H9 (cell line): Measurements from ENCODE around the gene PDLIM3. TPM values are rescaled to one million over a fixed set of nuclear protein-coding genes. Genes with fewer than 3 reads are reported as not detected.

Experiments
- DNase-seq: peaks from one replicate; pipeline ENCODE4 v3.0.0-alpha.2; 2017
- H2AFZ ChIP-seq: one replicate; pipeline ENCODE4 v1.6.1; 2013; ENCODE audit warnings: mild to moderate bottlenecking, low read length, control low read depth, moderate library complexity
- H2AK5ac ChIP-seq: 2 replicates; pipeline ENCODE4 v1.6.1; 2013; ENCODE audit warnings: low read length, control low read depth, mixed read lengths; ENCODE audit not compliant: insufficient read length
- H2BK120ac ChIP-seq: one replicate; pipeline ENCODE4 v1.6.1; 2013; ENCODE audit warnings: low read depth, mild to moderate bottlenecking, low read length, control low read depth, inconsistent platforms; ENCODE audit not compliant: poor library complexity, severe bottlenecking
- H2BK12ac ChIP-seq: 2 replicates; pipeline ENCODE4 v1.6.1; 2013; ENCODE audit warnings: low read length, control low read depth, mixed read lengths, low read depth; ENCODE audit not compliant: insufficient read length
- H2BK15ac ChIP-seq: 2 replicates; pipeline ENCODE4 v1.6.1; 2013; ENCODE audit warnings: low read depth, low read length, control low read depth
- H2BK20ac ChIP-seq: one replicate; pipeline ENCODE4 v1.6.1; 2013; ENCODE audit warnings: low read depth, mild to moderate bottlenecking, low read length, control low read depth, inconsistent platforms; ENCODE audit not compliant: poor library complexity, severe bottlenecking
- H2BK5ac ChIP-seq: 2 replicates; pipeline ENCODE4 v1.6.1; 2013; ENCODE audit warnings: low read length, control low read depth, mixed read lengths; ENCODE audit not compliant: insufficient read length
- H3K14ac ChIP-seq: 2 replicates; pipeline ENCODE4 v1.6.1; 2013; ENCODE audit warnings: low read length, control low read depth; ENCODE audit not compliant: insufficient read depth
- H3K18ac ChIP-seq: 2 replicates; pipeline ENCODE4 v1.6.1; 2013; ENCODE audit warnings: low read depth, mild to moderate bottlenecking, mixed read lengths, low read length, control low read depth; ENCODE audit not compliant: insufficient read length
- H3K23ac ChIP-seq: 2 replicates; pipeline ENCODE4 v1.6.1; 2013; ENCODE audit warnings: low read length, control low read depth, mixed read lengths, low read depth; ENCODE audit not compliant: insufficient read length
- H3K23me2 ChIP-seq: 2 replicates; pipeline ENCODE4 v1.6.1; 2013; ENCODE audit warnings: low read depth, mild to moderate bottlenecking, mixed read lengths, low read length, control low read depth; ENCODE audit not compliant: insufficient read length, poor library complexity, severe bottlenecking
- H3K27ac ChIP-seq: 2 replicates; pipeline ENCODE4 v1.5.1; 2013; ENCODE audit warnings: low read length, control low read depth, mixed read lengths, low read depth; ENCODE audit not compliant: insufficient read length
- H3K27me3 ChIP-seq: 2 replicates; pipeline ENCODE4 v1.6.1; 2013; ENCODE audit warnings: low read length, control low read depth, inconsistent platforms; ENCODE audit not compliant: insufficient read depth
- H3K4ac ChIP-seq: 2 replicates; pipeline ENCODE4 v1.6.1; 2013; ENCODE audit warnings: low read depth, mild to moderate bottlenecking, control low read depth, inconsistent platforms, low read length, moderate library complexity
- H3K4me1 ChIP-seq: 2 replicates; pipeline ENCODE4 v1.6.1; 2013; ENCODE audit warnings: low read length, control low read depth, inconsistent platforms; ENCODE audit not compliant: insufficient read depth
- H3K4me2 ChIP-seq: 2 replicates; pipeline ENCODE4 v1.6.1; 2013; ENCODE audit warnings: low read length, control low read depth, mixed read lengths; ENCODE audit not compliant: insufficient read length, insufficient read depth
- H3K56ac ChIP-seq: 2 replicates; pipeline ENCODE4 v1.6.1; 2013; ENCODE audit warnings: low read depth, mild to moderate bottlenecking, mixed read lengths, low read length, control low read depth; ENCODE audit not compliant: insufficient read length
- H3K79me1 ChIP-seq: 2 replicates; pipeline ENCODE4 v1.6.1; 2013; ENCODE audit warnings: low read depth, mild to moderate bottlenecking, moderate library complexity, low read length, control low read depth, inconsistent platforms; ENCODE audit not compliant: insufficient read depth, poor library complexity, severe bottlenecking
- H3K79me2 ChIP-seq: 2 replicates; pipeline ENCODE4 v1.6.1; 2013; ENCODE audit warnings: low read length, control low read depth, inconsistent platforms; ENCODE audit not compliant: insufficient read depth
- H3K9ac ChIP-seq: 2 replicates; pipeline ENCODE4 v1.6.1; 2013; ENCODE audit warnings: low read length, control low read depth, mixed read lengths; ENCODE audit not compliant: insufficient read length; ENCODE audit errors: extremely low read depth
- H3K9me3 ChIP-seq: one replicate; pipeline ENCODE4 v1.6.1; 2013; ENCODE audit warnings: low read depth, low read length, inconsistent platforms; ENCODE audit not compliant: control insufficient read depth
- H3T11ph ChIP-seq: one replicate; pipeline ENCODE4 v1.6.1; 2013; ENCODE audit warnings: mild to moderate bottlenecking, low read length, control low read depth, inconsistent platforms
- H4K20me1 ChIP-seq: one replicate; pipeline ENCODE4 v1.6.1; 2013; ENCODE audit not compliant: control insufficient read depth, insufficient read length, insufficient read depth
- H4K5ac ChIP-seq: 2 replicates; pipeline ENCODE4 v1.6.1; 2013; ENCODE audit warnings: low read depth, mild to moderate bottlenecking, mixed read lengths, low read length, control low read depth; ENCODE audit not compliant: insufficient read length
- H4K8ac ChIP-seq: replicated peaks from 2 replicates; pipeline ENCODE4 v1.6.1; 2013; ENCODE audit warnings: low read length, control low read depth, mixed read lengths, low read depth; ENCODE audit not compliant: insufficient read length
- H4K91ac ChIP-seq: 2 replicates; pipeline ENCODE4 v1.6.1; 2013; ENCODE audit warnings: low read depth, mild to moderate bottlenecking, moderate library complexity, mixed read lengths, low read length, control low read depth; ENCODE audit not compliant: insufficient read length
- H3K27ac Mint-ChIP-seq, 3 experiments: 2 replicates in 2 of 3; 3 replicates in 1 of 3; pipeline ENCODE4 v1.8.0; 2020 to 2021; ENCODE audit warnings: mixed read lengths in 3 of 3, mild to moderate bottlenecking in 1 of 3, moderate library complexity in 1 of 3
- H3K27me3 Mint-ChIP-seq: 2 replicates; pipeline ENCODE4 v1.8.0; 2021; ENCODE audit warnings: low read depth, mild to moderate bottlenecking, moderate library complexity, mixed read lengths
- H3K36me3 Mint-ChIP-seq, 3 experiments: 2 replicates in 2 of 3; 3 replicates in 1 of 3; pipeline ENCODE4 v1.8.0; 2020 to 2021; ENCODE audit warnings: low read depth in 3 of 3, mixed read lengths in 3 of 3; ENCODE audit not compliant: insufficient read depth in 1 of 3
- H3K4me1 Mint-ChIP-seq, 2 experiments: 2 replicates each; pipeline ENCODE4 v1.8.0; 2020; ENCODE audit warnings: mixed read lengths in 2 of 2
- H3K4me3 Mint-ChIP-seq, 2 experiments: 2 replicates in 1 of 2; 3 replicates in 1 of 2; pipeline ENCODE4 v1.8.0; 2020 to 2021; ENCODE audit warnings: mild to moderate bottlenecking in 2 of 2, mixed read lengths in 2 of 2, moderate library complexity in 1 of 2
- H3K9me3 Mint-ChIP-seq, 2 experiments: 2 replicates in 1 of 2; 3 replicates in 1 of 2; pipeline ENCODE4 v1.8.0; 2020; ENCODE audit warnings: mild to moderate bottlenecking in 2 of 2, mixed read lengths in 2 of 2, moderate library complexity in 1 of 2
- WGBS: extraction: QIAGEN DNeasy Blood & Tissue Kit; methylation state at CpG from one replicate; pipeline ENCODE4 v1.1.7; 2013; ENCODE audit warnings: missing lambda C conversion rate, low lambda C conversion rate, mixed read lengths; ENCODE audit not compliant: insufficient read length; ENCODE audit errors: extremely low coverage; 5-methylcytosine and 5-hydroxymethylcytosine counted together
- total RNA-seq: library from RNA; stranded (reverse); gene quantifications from 2 replicates; pipeline ENCODE4 v1.2.1, GENCODE V29; 2021
- TF ChIP-seq, protein P1 (sequence below): fragments of 200-600 bp; sonication (generic); conservative IDR thresholded peaks from 3 replicates; pipeline ENCODE4 v1.8.0; 2021; ENCODE audit warnings: antibody characterized with exemption, mild to moderate bottlenecking

PDLIM3 gene
- total RNA-seq, 1 experiment from 2014 or later: 12.0 TPM

GRCh38 chr4:185456131-185456530, 79.2 kb downstream of the PDLIM3 start:
- Histone ChIP-seq H3K4ac (no peak overlapping the region), H3K9me3 (no peaks in the 10 kb centered on the region), H3K23ac (no peak overlapping the region), H3K27ac (no peak overlapping the region), H3K27me3 (no peaks in the 10 kb centered on the region), H3K9ac (no peak overlapping the region), H4K8ac (no peak overlapping the region), H2AK5ac (no peak overlapping the region), H3K4me1 (no peaks in the 10 kb centered on the region), H4K20me1 (no peaks in the 10 kb centered on the region), H4K5ac (no peak overlapping the region), H2BK5ac (no peak overlapping the region), H2BK120ac (no peak overlapping the region), H2AFZ (no peak overlapping the region), H2BK12ac (no peak overlapping the region), H3K18ac (no peak overlapping the region), H3K56ac (no peak overlapping the region), H4K91ac (no peak overlapping the region), H3K79me2 (no peaks in the 10 kb centered on the region), H3K23me2 (no peaks in the 10 kb centered on the region), H3K14ac (no peak overlapping the region), H3T11ph (no peak overlapping the region), H2BK15ac (no peak overlapping the region), H2BK20ac (no peak overlapping the region), H3K79me1 (no peaks in the 10 kb centered on the region), H3K4me2 (no peak overlapping the region)
- no peak for DNase-seq
- Mint-ChIP-seq H3K36me3 (peaks cover 0 to 2% (median 0%) of the 10 kb centered on the region in 3 experiments; a peak in 1 of 7 replicates), H3K27ac (no peak overlapping the region), H3K4me1 (peaks cover 8 to 10% of the 10 kb centered on the region in 2 experiments), H3K4me3 (no peak overlapping the region), H3K27me3 (no peaks in the 10 kb centered on the region), H3K9me3 (no peaks in the 10 kb centered on the region)
- TF ChIP-seq, protein P1, sequence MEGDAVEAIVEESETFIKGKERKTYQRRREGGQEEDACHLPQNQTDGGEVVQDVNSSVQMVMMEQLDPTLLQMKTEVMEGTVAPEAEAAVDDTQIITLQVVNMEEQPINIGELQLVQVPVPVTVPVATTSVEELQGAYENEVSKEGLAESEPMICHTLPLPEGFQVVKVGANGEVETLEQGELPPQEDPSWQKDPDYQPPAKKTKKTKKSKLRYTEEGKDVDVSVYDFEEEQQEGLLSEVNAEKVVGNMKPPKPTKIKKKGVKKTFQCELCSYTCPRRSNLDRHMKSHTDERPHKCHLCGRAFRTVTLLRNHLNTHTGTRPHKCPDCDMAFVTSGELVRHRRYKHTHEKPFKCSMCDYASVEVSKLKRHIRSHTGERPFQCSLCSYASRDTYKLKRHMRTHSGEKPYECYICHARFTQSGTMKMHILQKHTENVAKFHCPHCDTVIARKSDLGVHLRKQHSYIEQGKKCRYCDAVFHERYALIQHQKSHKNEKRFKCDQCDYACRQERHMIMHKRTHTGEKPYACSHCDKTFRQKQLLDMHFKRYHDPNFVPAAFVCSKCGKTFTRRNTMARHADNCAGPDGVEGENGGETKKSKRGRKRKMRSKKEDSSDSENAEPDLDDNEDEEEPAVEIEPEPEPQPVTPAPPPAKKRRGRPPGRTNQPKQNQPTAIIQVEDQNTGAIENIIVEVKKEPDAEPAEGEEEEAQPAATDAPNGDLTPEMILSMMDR: no peak
- WGBS: no CpG with 5 or more reads among the region's 2 CpGs

Other genes with a start within 250 kb of the PDLIM3 start
- gene LRP2BP, start 139.6 kb downstream of the PDLIM3 start, total RNA-seq: 0.20 and 0.46 TPM in 2 replicates
- gene ANKRD37, start 138.7 kb downstream of the PDLIM3 start, total RNA-seq: 3.7 and 5.0 TPM in 2 replicates
- gene UFSP2, start 109.5 kb downstream of the PDLIM3 start, total RNA-seq: 37.1 and 41.1 TPM in 2 replicates
- gene CCDC110, start 63.8 kb downstream of the PDLIM3 start, total RNA-seq: 2.3 and 3.8 TPM in 2 replicates